A673 (cell line): ENCODE results near the gene PDE11A. TPM values are rescaled to one million over a fixed set of nuclear protein-coding genes. Genes with fewer than 3 reads are reported as not detected.

Source experiments
- BruUV-seq: library from RNA; stranded (reverse); fragments of 400-500 nt; replicated peaks from 2 replicates; lab custom pipeline; 2021; lab: Mats Ljungman, UMichigan
- CTCF ChIA-PET: fragments of 300-600 bp; sonication (Branson Sonifier 250); formaldehyde crosslinking; loops from one replicate; lab custom pipeline; 2022; ENCODE audit warnings: antibody characterized with exemption; lab: Charles Lee
- POLR2A ChIA-PET: fragments of 300-600 bp; sonication (Branson Sonifier 250); formaldehyde crosslinking; loops from one replicate; lab custom pipeline; 2022; ENCODE audit warnings: antibody characterized with exemption; ENCODE audit not compliant: low non-redundant PET; lab: Charles Lee
- DNase-seq: peaks from one replicate; pipeline ENCODE4 v3.0.0-alpha.2; 2015; ENCODE audit warnings: low spot score
- H3K27ac ChIP-seq: fragments of 200-600 bp; sonication (generic); 2 replicates; pipeline ENCODE4 v1.5.1; 2016; ENCODE audit warnings: mixed run types, low read depth, mild to moderate bottlenecking, mixed read lengths, antibody characterized with exemption, low read length; ENCODE audit not compliant: poor library complexity, severe bottlenecking
- H3K27me3 ChIP-seq: fragments of 200-600 bp; sonication (generic); replicated peaks from 2 replicates; pipeline ENCODE4 v1.6.1; 2017; ENCODE audit warnings: mixed run types, low read depth, mild to moderate bottlenecking, mixed read lengths, antibody characterized with exemption, low read length; ENCODE audit not compliant: insufficient read depth, poor library complexity
- H3K36me3 ChIP-seq: fragments of 200-600 bp; sonication (generic); 2 replicates; pipeline ENCODE4 v1.6.1; 2016; ENCODE audit warnings: mixed run types, mild to moderate bottlenecking, mixed read lengths, antibody characterized with exemption, low read length; ENCODE audit not compliant: insufficient read depth, poor library complexity, severe bottlenecking
- H3K4me1 ChIP-seq: fragments of 200-600 bp; sonication (generic); 2 replicates; pipeline ENCODE4 v1.6.1; 2017; ENCODE audit warnings: mixed run types, mild to moderate bottlenecking, mixed read lengths, antibody characterized with exemption, low read length; ENCODE audit not compliant: insufficient read depth, poor library complexity, severe bottlenecking
- H3K4me3 ChIP-seq: fragments of 200-600 bp; sonication (generic); 2 replicates; pipeline ENCODE4 v1.5.1; 2016; ENCODE audit warnings: low read depth, mixed run types, mild to moderate bottlenecking, mixed read lengths, low read length; ENCODE audit not compliant: poor library complexity, severe bottlenecking
- H3K9me3 ChIP-seq: fragments of 200-600 bp; sonication (generic); 2 replicates; pipeline ENCODE4 v1.6.1; 2016; ENCODE audit warnings: mixed run types, low read depth, mild to moderate bottlenecking, mixed read lengths, antibody characterized with exemption, low read length; ENCODE audit not compliant: poor library complexity, severe bottlenecking
- CTCF ChIP-seq: fragments of 300-800, 200-600 bp; sonication (generic); conservative IDR thresholded peaks from 2 replicates; pipeline ENCODE4 v1.5.1; 2017; ENCODE audit warnings: low read depth, mild to moderate bottlenecking, antibody characterized with exemption, low read length, moderate library complexity, mixed read lengths
- EZH2 ChIP-seq: fragments of 200-600 bp; sonication (generic); IDR thresholded peaks from 2 replicates; pipeline ENCODE4 v1.6.1; 2017; ENCODE audit warnings: borderline replicate concordance, low read depth, mild to moderate bottlenecking, mixed read lengths, antibody characterized with exemption, low read length; ENCODE audit not compliant: poor library complexity, severe bottlenecking
- intact Hi-C: fragments of 100-400 bp; cut with micrococcal nuclease; formaldehyde crosslinking; loops from one replicate; pipeline ENCODE4 v1.10.0; 2022; ENCODE audit not compliant: unreplicated experiment
- total RNA-seq: library from RNA; stranded (reverse); gene quantifications from 2 replicates; pipeline ENCODE4 v1.2.3, GENCODE V29; 2021

The PDE11A gene
- total RNA-seq, 1 experiment from 2014 or later: not detected

- ChIA-PET POLR2A (no interaction called here), CTCF (no interaction called here)
- TF ChIP-seq CTCF (no peak), EZH2 (no peak)
- BruUV-seq: no TSS peak
- Histone ChIP-seq H3K4me1 (no peaks in the 10 kb centered on the region), H3K4me3 (no peak overlapping the region), H3K27me3 (no peaks in the 10 kb centered on the region), H3K27ac (no peak overlapping the region), H3K9me3 (no peaks in the 10 kb centered on the region), H3K36me3 (no peaks in the 10 kb centered on the region)
- intact Hi-C loops: no loop called here
- no peak for DNase-seq
These were observed 325.2 kb downstream of the PDE11A start for GRCh38 chr2:177747384-177747783.

GRCh38 chr2:177746358-177746757, 326.2 kb downstream of the PDE11A start:
- TF ChIP-seq EZH2: no peak
- no peaks in the 10 kb centered on the region for H3K36me3 ChIP-seq
- POLR2A ChIA-PET: no interaction called here
- no peak overlapping the region for H3K4me3 ChIP-seq
- no peaks in the 10 kb centered on the region for H3K9me3 ChIP-seq
- H3K27ac ChIP-seq: no peak overlapping the region
- CTCF ChIA-PET: no interaction called here
- BruUV-seq: no TSS peak
- intact Hi-C loops: no loop called here
- H3K4me1 ChIP-seq: no peaks in the 10 kb centered on the region
- DNase-seq: no peak
- H3K27me3 ChIP-seq: no peaks in the 10 kb centered on the region

- H3K4me1 ChIP-seq: no peaks in the 10 kb centered on the region
- no peaks in the 10 kb centered on the region for H3K36me3 ChIP-seq
- H3K27me3 ChIP-seq: no peaks in the 10 kb centered on the region
- H3K4me3 ChIP-seq: no peak overlapping the region
- DNase-seq: no peak
- BruUV-seq: no TSS peak
- POLR2A ChIA-PET: no interaction called here
- intact Hi-C loops: no loop called here
- no peak overlapping the region for H3K27ac ChIP-seq
- TF ChIP-seq EZH2 (no peak), CTCF (no peak)
- CTCF ChIA-PET: no interaction called here
- no peaks in the 10 kb centered on the region for H3K9me3 ChIP-seq
These were observed 327.0 kb downstream of the PDE11A start for GRCh38 chr2:177745531-177745930.

- DNase-seq: no peak
- intact Hi-C loops: no loop called here
- TF ChIP-seq EZH2 (no peak), CTCF (no peak)
- no TSS peak for BruUV-seq
- Histone ChIP-seq H3K4me3 (no peak overlapping the region), H3K27ac (no peak overlapping the region), H3K4me1 (no peaks in the 10 kb centered on the region), H3K9me3 (no peaks in the 10 kb centered on the region), H3K36me3 (no peaks in the 10 kb centered on the region), H3K27me3 (no peaks in the 10 kb centered on the region)
- ChIA-PET POLR2A (no interaction called here), CTCF (interaction anchor here (0.5 kb wide), 1 partner anchor 51 kb away, joined by 3 read pairs; no protein-coding TSS in a partner anchor)
These were observed 329.7 kb downstream of the PDE11A start for GRCh38 chr2:177742851-177743250.
